ENCODE data around the gene FOXC1. TPM values are rescaled to one million over a fixed set of nuclear protein-coding genes. Genes with fewer than 3 reads are reported as not detected.

FOXC1 gene
- total RNA-seq, 1 donor from 2014 or later = 4.9 TPM

DNA sequence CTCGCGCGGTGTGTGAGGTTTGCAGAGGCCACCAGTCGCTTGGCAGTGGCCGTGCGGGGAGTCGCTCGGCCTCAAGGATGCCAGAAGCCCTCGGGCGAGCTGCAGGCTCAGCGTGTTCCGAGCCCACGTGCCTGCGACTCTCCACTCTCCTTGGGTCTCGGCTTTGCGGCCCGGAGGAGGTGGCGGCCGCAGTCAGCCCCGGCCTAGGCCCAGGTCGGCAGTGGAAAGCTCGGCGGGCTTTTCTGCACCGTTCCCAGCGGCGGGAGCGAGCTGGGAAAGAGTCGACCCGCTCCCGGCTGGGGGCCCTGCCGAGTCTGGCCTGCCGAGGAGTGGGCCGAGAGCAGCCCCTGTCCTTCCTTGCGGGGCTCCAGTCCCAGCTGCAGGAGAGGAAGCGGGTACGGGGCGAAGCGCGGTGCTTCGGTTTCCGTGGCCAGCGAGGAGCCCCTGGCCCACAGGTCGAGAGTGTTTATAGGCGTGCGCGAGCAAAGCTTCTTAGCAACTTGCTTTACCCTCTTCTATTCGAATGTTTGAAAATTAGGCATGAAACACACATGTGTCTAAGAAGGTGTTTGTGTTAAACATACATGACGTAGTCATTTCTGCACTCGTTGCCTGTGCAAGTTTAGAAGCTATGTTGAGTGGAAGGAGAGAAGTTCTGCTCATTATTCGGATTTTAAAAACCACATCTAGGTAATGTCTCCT lies 5.6 kb downstream of the FOXC1 start:
- ATAC-seq (no peak), DNase-seq (no peak)
- peaks cover 11% of the 10 kb centered on the region for H3K4me1 ChIP-seq
- no peaks in the 10 kb centered on the region for H3K36me3 ChIP-seq
- intact Hi-C loops (cut with DNase I) = no loop called here
- TF ChIP-seq, protein P1, sequence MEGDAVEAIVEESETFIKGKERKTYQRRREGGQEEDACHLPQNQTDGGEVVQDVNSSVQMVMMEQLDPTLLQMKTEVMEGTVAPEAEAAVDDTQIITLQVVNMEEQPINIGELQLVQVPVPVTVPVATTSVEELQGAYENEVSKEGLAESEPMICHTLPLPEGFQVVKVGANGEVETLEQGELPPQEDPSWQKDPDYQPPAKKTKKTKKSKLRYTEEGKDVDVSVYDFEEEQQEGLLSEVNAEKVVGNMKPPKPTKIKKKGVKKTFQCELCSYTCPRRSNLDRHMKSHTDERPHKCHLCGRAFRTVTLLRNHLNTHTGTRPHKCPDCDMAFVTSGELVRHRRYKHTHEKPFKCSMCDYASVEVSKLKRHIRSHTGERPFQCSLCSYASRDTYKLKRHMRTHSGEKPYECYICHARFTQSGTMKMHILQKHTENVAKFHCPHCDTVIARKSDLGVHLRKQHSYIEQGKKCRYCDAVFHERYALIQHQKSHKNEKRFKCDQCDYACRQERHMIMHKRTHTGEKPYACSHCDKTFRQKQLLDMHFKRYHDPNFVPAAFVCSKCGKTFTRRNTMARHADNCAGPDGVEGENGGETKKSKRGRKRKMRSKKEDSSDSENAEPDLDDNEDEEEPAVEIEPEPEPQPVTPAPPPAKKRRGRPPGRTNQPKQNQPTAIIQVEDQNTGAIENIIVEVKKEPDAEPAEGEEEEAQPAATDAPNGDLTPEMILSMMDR (IDR thresholded peaks at IDR 0.05) = no peak
- no peak overlapping the region for H3K4me3 ChIP-seq
- H3K27me3 ChIP-seq = peaks cover 83% of the 10 kb centered on the region
- no peak overlapping the region for H3K27ac ChIP-seq
- H3K9me3 ChIP-seq = no peaks in the 10 kb centered on the region

DNA sequence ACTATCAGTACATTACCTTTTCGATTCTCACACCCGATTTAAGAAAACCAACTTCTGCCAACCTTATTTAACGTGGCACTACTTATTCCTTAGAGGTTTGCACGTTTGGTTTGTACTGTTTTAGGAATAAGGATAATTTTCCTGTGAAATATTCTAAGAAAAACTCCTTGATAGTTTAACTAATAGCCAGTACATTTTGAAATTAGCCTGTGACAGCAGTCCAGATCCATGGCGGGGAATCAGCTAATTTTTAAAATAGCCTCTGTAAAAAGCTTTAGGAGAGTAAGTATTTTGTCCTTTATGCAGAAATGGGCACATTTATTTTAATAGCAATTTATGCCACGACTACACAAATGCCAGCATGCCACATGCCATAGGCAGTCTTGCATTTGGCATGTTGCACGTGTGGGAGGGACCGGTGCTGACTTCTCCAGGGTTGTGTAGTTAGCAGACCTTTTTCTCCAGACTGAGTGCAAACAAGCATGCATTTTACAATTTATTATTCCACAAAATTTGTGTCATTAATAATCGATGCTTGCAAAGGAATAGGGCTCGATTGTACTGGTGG lies 6.2 kb downstream of the FOXC1 start:
- Histone ChIP-seq H3K36me3 (no peaks in the 10 kb centered on the region), H3K4me1 (peaks cover 11% of the 10 kb centered on the region), H3K27me3 (peaks cover 89% of the 10 kb centered on the region), H3K27ac (no peak overlapping the region), H3K4me3 (no peak overlapping the region), H3K9me3 (no peaks in the 10 kb centered on the region)
- DNase-seq (no peak), ATAC-seq (no peak)
- intact Hi-C loops (cut with DNase I) = no loop called here
- TF ChIP-seq, protein P1 (IDR thresholded peaks at IDR 0.05) = no peak

DNA sequence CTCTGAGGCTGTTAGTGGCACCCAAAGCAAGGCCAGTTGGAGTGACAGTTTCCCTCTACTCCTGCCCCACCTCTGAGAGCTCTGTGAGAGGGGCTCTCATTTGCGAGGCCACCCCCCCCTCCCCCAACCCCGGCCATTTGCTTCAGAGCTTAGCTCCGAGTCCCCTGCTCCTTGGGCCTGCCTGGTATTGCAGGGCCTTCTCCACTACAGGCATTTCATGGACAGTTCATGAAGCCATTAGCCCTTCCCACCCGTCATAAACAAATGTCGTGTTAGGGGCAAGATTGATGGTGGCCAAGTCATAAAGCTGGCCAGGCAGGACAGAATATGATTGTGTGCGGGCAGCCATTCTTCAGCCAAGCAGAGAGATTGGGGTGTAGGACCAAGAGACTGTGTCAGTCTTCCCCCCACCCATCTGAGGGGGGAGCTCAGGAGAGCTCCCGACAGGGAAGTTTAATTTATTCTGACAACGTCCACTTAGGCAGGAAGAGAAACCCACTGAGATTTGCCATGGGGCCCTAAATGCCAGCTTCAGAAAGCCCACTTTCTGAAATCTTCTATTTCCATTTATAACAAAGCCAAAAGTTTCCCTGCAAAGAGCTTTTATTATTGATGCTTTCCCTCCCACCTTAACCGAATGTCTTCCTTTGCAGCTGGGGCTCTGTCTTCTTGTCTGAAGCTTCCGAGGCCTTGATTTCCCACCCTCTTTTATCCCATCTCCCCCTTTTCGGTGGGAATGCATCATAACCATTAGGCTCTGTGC lies 7.2 kb downstream of the FOXC1 start:
- peaks cover 11% of the 10 kb centered on the region for H3K4me1 ChIP-seq
- H3K36me3 ChIP-seq = no peaks in the 10 kb centered on the region
- ATAC-seq (no peak), DNase-seq (no peak)
- TF ChIP-seq, protein P1 (IDR thresholded peaks at IDR 0.05) = no peak
- H3K9me3 ChIP-seq = no peaks in the 10 kb centered on the region
- intact Hi-C loops (cut with DNase I) = no loop called here
- peaks cover 94% of the 10 kb centered on the region for H3K27me3 ChIP-seq
- H3K4me3 ChIP-seq = no peak overlapping the region
- H3K27ac ChIP-seq = no peak overlapping the region

DNA sequence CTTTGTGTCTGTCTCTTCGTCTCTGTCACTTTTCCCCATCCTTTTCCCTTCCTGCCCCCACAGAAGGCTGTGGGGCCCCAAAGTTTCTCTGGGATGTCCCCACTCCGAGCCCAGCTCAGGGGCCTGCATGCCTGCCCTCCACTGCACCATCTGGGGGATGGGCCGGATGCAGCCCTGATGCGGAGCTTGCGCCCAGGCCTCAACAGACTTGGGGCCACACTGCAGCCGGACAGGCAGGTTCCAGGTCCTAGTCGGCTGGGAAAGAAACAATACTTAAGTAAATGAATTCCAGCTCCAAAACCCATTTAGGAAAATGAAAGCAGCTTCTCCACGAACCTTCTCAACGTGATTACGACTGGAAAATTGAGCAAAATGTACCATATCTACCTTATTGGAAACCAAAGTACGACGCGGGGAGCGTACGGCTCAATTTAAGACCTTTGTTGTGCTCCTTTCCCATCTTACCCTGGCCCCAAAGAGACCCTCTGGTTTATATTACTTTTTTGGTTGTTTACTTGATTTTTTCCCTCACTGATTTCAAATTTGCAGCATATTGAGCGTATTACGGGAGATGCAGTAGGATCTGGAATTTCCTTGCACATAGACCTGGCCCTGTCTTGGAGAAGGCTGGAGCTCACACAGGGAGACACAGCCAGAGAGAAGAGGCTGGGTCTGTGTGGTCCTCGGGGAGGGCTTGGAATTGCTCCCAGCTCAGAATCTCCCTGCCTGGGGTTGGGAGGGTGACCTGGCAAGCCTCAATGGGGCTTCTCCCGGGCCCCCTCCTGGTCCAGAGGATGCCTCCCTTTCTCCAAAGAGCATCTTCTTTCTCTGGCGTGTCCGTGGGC lies 8.0 kb downstream of the FOXC1 start:
- Histone ChIP-seq H3K27me3 (peaks cover 93% of the 10 kb centered on the region), H3K9me3 (no peaks in the 10 kb centered on the region), H3K36me3 (no peaks in the 10 kb centered on the region), H3K4me1 (peaks cover 11% of the 10 kb centered on the region), H3K4me3 (no peak overlapping the region), H3K27ac (no peak overlapping the region)
- TF ChIP-seq, protein P1 (IDR thresholded peaks at IDR 0.05) = no peak
- DNase-seq (no peak), ATAC-seq (no peak)
- intact Hi-C loops (cut with DNase I) = no loop called here

DNA sequence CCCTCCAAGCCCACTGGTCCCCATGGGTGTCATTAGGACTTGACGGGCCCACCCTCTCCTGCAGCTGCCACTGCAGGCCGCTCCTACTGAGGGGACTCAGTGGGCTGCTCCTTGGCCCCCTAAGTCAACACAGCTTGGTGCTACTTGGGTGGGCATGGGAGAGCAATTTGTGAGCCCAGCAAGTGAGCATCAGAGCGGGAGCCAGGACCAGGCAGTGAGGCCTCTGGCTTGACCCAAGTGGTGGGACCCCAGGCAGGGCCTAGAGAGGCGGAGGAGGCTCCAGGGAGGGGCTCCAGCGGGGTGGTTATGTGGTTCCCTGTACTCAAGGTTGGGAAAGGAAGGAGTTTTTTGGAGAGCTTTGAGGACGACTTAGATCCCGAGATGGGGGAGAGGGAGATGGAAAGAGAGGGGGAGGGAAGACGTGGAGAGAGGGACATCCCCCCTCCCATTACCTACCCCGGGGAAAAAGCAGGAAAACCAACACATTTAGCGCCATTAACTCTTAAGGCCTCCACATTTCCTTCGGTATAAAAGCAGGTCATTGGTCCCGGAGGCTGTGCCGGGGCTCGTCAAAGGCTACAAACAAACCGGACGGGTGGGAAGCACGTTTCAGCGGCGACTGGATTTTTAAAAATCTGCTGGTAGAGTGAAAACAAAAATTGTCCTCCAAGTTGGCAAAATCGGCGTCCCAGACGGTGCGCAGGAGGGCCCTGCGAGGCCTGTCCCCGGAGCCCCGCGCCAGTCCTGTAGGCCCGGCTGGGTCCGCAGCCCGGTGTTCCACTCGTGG lies 8.8 kb downstream of the FOXC1 start:
- Histone ChIP-seq H3K4me3 (no peak overlapping the region), H3K4me1 (peaks cover 11% of the 10 kb centered on the region), H3K27me3 (peaks cover 89% of the 10 kb centered on the region), H3K36me3 (no peaks in the 10 kb centered on the region), H3K9me3 (no peaks in the 10 kb centered on the region), H3K27ac (no peak overlapping the region)
- DNase-seq (no peak), ATAC-seq (no peak)
- TF ChIP-seq, protein P1 (IDR thresholded peaks at IDR 0.05) = no peak
- intact Hi-C loops (cut with DNase I) = no loop called here
